GM19043 (cell line): Measurements from ENCODE around the gene TOMM5.
"Not testable (repeated sequence)": the region's sequence is repeated elsewhere in the genome, so short reads cannot be mapped to it uniquely, and the experiment has no call there.

Experiments
- ATAC-seq: cut with Tn5 transposase; IDR thresholded peaks from one replicate; pipeline ENCODE4 v1.9.1; 2021; ENCODE audit warnings: low read depth; ENCODE audit not compliant: unreplicated experiment

TOMM5 gene

DNA sequence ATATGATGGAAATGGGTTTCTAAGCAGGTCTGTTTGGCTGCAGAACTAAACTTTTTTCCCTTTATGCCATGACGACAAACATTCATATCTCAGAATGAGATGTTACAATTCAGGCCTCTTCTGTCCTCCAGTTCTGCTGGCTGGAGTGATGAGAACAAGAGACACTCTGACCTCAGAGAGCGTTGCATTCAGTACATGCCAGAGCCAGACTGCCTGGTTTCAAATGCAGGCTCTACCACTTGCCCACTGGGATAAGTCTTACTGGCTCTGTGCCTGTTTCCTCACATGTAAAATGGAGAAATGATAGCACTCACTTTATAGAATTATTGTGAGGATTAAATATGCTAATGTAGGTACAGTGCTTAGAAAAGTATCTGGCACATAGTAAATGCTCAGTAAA, 24.8 kb upstream of the TOMM5 start:
- no peak for ATAC-seq

DNA sequence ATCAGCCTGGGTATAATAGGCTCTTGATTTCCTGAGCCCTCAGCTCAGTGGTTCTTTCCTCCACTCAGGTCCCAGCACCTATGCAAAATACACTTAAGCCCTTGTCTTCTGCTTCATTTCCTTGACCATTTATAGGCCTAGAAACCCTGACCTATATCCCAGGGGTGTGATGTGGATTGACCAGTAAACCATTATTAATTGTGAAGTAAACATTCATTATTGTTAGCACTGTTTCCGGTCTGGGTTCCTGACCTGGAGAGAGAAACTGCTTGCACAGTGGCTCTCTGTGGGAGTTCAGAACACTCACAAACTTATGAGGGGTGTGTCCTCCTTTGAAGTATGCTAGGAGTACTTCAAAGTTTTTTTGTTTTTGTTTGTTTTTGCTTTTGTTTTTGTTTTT, 19.6 kb upstream of the TOMM5 start:
- no peak for ATAC-seq

DNA sequence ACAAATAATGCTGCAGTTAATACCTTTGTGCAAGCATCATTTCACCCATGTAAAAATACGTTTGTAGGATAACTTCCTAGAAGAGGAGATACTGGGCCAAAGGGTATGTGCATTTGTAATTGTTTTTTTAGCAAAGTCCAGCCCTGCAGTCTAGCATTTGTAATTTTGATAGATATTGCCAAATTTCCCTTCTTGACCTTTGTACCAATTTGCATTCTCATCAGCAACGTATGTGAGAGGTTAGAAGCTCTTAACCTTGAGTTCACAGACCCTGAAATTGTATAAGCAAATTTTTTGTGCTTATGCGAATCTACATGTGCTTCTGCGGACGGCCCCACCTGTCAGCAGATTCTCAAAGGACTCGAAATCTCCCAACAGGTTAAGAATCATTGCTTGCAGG, 18.6 kb upstream of the TOMM5 start:
- ATAC-seq: no peak

DNA sequence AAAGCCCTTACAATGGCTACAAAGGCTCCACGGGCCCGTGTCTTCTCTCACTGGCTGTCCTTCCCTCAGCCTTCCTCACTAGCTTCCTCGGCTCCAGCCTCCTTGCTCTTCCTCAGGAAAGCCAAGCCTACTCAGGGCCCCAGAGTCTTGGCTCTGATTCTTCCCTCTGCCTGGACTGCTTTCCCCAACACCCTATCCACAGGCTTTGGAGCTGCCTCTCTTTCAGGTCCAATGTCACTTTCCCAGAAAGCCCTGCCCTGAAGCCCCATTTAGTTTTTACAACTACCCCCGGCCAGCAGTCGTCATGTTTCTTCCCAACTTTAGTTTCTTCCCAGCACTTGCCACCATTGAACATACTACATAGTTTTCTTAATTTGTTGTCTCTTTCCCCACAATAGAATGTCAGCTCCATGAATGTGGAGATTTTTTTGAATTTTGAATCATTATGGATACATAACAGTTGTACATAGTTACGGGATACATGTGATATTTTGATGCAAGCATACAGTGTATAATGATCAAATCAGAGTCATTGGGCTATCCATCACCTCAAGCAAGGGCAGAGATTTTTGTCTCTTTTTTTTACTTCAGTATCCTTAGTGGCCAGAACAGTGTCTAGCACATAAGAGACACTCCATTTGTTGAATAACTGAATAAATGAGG, 17.5 kb upstream of the TOMM5 start:
- no peak for ATAC-seq

DNA sequence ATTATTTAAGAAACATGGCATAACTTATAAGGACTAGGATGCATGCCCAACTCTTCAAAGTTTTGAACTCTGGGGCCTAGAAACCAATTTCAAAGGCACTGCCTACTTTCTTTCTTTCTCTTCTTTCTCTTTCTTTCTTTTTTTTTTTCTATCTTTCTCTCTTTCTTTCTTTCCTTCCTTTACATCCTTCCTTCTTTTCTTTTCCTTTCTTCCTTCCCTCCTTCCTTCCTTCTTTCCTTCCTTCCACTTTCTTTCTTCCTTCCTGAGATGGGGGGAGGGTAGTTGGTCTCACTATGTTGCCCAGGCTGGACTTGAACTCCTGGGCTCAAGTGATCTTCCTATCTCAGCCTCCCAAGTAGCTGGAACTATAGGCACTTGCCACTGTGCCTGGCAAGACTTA, 15.9 kb upstream of the TOMM5 start:
- no peak for ATAC-seq

DNA sequence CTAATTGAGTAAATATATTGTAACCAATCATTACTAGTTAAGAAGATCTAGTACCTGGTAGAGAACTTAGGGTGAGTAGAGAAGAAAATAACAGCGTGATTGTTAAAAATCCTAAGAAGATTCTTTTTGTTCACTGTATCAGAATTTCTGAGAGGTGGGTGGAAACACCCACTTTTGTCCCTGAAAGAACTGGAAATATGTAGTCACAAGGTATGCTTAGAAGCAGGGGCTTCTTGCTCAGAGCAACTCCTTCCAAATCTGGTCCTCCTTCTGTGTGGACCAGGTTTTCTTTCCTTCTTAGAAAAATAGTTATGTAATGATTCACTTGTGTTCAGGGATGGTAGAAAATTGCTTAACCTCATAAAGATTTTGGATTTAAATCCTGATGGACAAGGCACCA, 11.9 kb upstream of the TOMM5 start:
- no peak for ATAC-seq

DNA sequence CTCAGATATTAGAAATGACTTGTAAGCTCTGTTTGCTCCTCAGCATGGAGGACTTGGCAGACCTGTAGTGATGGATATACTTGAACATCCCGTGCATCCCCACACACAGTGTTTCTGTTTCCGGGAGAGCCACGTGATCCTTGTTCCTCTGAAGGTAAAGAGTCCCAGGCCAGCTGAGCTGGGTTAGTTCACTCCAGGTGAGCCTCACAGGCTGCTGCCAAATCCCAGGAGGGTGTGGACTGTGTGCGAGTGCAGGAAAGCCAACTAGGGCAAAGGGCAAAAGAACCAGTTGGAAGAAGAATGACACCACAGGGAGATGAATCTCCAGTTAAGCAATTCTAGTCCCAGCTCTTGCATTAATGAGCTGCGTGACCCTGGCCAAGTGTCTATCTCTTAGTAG, 10.4 kb upstream of the TOMM5 start:
- ATAC-seq: no peak

DNA sequence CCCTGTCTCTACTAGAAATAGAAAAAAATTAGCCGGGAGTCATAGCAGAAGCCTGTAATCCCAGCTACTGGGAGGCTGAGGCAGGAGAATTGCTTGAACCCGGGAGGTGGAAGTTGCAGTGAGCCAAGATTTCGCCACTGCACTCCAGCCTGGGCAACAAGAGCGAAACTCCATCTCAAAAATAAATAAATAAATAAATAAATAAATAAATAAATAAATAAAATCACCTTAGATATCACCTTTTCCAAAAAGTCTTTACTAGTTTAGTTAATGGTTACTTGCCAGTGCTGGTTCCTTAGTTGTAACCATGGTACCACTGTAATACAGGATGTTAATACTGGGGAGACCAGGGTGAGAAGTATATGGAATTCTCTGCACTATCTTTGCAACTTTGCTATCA, 9.7 kb upstream of the TOMM5 start:
- ATAC-seq: not testable (repeated sequence)

DNA sequence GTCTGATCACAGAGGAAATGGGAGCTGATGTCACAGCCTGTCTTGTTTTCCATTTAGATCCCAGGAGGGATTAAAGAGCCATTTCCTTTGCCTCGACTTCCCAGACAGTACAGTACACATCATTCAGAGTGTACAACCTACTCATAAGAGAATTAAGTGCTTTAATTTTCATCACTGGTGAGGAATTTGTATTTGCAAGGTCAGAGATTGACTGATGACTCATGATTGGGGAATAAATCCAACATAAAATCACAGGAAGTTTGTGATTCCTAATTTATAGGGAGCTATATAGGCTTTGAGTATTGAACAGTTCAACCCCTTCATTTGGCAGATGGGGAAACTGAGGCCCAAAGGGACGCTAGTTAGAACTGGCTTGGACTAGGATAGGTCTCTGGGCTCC, 4.1 kb upstream of the TOMM5 start:
- no peak for ATAC-seq

DNA sequence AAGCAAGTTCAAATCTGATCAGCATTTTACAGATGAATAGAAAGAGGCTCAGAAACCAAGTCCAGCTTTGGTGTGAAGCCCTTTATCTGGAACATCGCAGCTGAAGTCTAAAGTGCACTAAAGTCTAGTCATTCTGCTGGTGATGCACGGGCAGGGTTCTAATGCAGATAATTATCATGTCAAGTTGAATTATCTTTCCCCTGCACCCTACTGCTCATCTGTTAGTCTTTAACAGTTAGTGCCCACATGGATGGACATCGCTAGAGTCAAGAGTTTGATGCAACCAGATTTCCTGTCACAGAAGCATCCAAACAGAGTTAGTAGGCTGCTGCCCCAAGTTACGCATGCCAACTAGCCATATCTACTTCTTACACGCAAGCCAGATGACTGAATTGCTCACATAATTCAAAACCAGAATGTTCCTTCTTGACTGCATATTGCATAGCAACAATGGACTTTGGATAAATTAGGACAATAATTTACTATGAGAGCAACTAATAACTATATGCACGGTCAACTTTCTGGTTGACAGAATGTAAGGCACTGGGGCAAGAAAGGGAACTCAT, 1.6 kb upstream of the TOMM5 start:
- ATAC-seq: no peak

DNA sequence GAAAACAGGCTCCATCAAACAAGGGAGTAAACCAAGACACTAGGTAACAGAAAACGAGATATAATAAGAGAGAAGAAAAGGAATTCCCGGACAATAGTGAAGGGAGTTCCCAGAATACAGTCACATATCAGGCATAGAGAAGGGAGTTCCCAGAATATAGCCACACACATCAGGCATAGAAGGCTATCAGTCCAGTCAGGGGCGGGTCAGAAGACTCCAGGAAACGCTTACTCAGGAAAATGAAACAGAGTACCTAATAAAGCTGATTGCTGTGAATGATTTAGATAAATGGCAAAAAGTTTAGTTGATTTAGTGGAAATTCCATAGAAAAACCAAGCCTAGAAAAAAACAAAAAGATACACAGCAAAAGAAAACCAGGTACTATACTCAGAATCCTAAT, 4.9 kb downstream of the TOMM5 start:
- no peak for ATAC-seq

DNA sequence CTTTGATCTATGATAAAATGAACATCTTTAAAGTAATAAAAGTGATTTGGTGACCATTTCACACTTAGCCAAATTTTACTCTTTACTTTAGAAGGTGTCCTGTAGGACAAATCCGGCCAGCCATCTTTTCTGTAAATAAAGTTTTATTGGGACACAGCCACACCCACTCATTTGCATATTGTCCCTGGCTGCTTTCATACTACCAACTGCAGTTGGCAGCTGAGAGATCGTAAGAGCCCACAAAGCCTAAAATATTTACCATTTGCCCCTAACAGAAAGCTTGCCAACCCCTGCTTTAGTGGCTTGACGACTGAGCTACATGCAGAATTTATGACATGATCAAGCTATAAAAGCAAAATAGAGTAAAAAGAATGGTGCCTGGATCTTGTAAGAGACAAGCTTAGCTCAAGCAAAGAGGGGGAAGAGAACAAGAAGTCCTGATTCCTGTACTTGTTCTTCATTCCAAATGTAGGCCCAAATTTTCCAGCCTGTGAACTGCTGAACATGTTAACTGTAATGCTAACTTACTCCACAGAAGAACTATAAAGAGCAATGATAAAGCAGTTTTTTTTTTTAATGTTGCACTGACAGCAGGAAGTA, 8.8 kb downstream of the TOMM5 start:
- no peak for ATAC-seq

DNA sequence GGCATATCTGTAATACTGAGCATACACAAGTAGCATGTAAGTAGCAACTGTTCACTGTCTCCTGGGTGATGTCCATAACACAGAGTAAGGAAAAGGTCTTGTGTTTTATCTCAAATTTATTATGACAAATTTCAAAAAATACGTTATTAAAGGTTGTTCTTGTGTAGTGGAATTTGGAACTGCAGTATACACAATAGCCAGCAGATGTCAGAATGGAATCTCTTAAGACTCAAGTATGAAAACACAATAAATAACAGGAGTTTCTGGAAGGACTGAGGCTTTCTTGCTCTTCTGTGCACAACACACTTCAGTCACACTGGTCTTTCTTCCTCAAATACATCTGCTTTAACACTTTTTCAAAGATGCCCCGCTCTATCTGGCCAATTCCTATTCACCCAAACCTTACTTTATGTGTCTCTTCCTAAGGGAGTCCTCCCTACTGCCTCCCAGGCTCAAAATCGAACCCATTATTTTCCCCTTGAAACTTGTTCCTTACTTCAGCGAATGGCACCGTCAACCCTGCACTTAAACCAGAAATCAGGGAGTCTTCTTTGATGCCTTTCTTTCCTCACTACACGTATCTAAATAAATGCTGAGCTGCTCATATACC, 9.7 kb downstream of the TOMM5 start:
- ATAC-seq: no peak

DNA sequence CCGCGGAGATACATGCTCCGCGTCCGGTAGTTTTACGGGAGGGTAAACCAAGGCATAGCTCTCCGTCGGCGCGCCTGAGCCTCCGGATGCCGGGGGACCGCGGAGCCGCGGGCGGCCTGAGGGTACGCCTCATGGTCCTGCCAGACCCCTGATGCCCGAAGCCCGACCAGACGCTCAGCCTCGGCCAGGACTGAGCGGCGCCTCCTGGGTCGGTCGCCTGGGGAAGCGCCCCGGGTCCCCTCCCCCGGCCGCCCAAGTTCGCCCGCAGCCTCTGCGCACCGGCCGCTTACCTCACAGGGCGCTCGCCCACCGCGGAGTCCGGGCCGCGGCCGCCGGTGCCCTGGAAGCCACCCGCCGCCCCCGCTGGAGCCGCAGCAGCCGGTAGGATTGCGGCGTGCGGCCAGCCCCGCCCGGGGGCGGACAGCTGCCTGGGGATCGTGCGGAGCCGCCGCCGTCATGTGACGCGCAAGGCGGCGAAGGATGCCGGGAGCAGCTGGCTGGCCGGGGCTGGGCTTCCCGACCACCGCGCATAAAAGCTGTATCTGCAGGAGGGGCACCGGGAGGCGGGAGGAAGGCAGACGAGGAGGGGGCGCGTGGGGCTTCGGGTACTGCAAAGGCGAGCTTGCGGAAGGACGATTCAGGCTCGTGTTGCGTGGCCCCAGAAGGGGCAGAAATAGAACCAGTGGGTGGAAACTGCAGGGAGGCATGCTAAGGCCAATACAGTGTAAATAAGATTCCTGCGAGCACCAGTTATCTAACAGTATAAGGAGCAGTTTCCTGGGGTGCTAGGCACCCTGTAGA, 16.3 kb downstream of the TOMM5 start, which contains the start of gene FBXO10:
Gene FBXO10, minus strand, starts transcription at position 460 of the 801 bp plus-strand sequence. CDS start 34,612 bp downstream, outside the sequence.
- peak; percentile 63 for ATAC-seq

DNA sequence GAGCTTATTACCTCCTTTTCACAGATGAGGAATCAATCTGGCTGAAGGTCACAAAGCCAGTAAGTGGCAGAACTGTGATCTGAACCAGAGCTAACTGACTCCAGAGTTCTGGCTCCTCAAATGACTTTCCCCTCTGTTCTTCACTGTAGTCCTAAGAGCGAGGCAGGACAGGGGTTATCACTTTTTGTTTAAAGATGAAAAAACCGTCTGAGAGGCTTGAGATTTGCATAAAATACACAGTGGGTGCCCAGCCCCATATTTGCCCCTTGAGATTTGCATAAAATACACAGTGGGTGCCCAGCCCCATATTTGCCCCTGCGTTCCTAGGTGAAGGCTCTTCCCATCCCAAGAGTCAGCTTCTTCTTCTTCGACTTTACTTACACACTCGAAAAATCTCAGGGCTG, 16.9 kb downstream of the TOMM5 start:
- ATAC-seq: peak; percentile 52

DNA sequence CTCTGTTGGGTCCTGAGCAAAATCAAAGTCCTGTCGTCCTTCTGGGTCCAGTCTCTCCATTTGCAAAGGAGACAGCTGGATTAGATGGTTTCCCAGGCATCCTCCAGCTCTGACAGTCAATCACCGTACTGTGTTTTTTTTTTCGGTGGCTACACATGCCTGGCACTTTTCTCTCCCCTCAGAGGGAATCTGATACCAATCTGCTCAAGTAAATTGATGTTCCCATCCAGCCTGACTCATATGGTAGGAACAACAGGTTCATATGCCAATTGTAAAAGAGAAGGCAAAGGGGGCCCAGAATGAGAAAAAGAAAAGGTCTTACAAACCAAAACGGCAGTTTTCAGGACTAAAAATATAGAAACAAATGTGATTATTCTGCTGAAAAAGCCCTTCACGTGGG, 17.4 kb downstream of the TOMM5 start:
- no peak for ATAC-seq

DNA sequence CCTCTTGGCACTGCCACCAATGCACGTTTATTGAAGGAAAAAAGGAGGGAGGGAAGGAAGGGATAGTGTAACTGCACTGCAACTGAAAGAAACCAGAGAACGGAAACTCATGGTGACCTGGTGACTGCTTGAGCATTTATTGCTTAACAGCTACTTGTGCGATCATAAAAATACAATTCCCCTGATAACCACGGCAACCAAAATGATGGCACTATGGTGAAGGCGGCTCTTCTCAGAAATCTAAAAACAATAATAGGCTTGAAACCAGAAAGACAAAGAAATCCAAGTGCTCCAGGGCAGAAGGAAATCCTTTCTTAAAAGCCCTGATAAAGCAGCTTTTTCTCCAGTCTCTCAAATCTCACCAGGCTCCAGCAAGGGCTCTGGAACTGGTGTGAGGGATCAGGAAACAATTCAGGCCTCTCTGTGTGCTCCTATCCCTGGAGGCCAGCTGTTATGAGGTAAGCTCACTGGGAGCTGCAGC, 18.1 kb downstream of the TOMM5 start:
- no peak for ATAC-seq

DNA sequence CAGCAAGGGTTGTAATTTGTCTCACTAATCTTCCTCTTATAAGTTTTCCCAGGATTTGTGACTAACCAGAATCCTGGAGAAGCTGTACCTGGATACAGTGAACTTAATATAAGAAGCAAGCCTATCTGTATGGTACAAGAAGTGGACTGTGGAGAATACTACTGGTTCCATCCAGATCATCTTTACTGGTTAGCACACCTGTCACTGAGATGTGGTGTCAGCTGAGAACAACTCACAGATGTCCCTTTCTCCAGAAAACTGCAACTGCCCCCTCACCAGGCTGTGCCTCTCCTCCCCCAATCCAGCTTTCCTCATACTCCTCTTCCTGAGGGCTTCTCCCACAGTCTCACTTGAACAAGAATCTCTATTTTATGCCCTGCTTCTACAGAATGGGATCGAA, 21.1 kb downstream of the TOMM5 start:
- ATAC-seq: no peak

DNA sequence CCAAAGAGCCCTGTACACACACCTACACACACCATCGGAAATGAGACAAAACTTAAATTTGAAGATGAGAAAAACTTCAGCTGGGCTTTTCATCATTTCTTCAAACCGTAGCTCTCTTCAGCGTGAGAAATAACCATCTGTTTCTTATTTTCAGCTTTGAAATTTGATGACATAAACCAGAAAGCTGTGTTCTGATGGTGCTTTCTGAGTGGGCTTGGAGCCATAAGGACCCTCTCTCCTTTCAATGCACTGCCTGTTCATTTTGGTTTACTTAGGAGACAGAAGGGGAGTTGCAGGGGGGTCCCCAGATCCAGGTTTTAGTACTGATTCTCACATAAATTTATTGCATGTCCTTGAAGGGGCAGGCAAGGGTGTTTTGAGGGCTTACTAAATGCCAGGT, 25.7 kb downstream of the TOMM5 start:
- no peak for ATAC-seq

DNA sequence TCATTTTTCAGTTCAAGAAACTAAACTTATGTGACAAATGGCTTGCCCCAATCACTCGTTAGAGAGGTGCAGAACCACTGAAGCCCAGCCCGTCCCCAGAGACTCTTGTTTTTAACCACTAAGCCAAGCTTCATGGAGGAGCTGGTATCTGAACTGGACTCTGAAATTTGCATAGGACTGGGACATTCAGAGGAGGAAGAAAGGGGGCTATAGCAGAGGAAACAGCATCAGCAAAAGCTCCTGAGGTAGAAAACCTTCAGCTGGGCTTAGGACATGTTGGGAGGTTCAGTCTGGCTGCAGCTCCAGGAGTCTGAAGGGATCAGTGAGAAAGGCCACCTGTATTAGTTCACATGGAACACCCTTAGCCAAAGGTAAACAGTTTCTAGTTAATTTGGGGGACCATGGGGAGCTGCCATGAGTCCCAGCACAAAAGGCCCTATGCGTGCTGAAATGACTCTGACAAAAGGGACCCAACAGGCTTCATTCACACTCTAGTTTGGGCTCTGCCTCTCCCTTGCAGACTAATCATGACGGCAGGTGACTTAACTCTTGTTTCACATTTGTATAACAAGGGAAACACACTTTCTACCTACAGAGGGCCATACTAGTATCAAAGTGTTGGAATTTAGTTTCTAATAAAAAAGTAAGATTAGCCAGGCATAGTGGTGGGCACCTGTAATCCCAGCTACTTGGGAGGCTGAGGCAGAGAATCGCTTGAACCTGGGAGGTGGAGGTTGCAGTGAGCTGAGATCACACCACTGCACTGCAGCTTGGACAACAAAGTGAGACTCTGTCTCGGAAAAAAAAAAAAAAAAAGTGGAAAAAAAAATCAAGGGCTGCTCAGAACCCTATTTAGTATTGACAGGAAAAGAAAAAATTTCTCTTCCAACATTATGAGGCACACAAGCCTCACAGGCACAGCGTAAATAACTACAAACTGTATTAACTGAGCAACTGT, 26.5 kb downstream of the TOMM5 start:
- peak; percentile 68 for ATAC-seq
